ENCODE measurements around the gene LRIT1.
"Not testable (repeated sequence)": the region's sequence is repeated elsewhere in the genome, so short reads cannot be mapped to it uniquely, and the experiment has no call there.

DNA sequence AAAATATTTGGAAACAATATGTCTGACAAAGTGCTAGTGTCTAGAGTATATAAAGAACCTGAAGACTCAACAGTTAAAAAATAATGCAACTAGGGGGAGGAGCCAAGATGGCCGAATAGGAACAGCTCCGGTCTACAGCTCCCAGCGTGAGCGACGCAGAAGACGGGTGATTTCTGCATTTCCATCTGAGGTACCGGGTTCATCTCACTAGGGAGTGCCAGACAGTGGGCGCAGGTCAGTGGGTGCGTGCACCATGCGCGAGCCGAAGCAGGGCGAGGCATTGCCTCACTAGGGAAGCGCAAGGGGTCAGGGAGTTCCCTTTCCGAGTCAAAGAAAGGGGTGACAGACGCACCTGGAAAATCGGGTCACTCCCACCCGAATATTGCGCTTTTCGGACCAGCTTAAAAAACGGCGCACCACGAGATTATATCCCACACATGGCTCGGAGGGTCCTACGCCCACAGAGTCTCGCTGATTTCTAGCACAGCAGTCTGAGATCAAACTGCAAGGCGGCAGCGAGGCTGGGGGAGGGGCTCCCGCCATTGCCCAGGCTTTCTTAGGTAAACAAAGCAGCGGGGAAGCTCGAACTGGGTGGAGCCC is 38.6 kb upstream of the LRIT1 start:
- TF ChIP-seq, protein P1, sequence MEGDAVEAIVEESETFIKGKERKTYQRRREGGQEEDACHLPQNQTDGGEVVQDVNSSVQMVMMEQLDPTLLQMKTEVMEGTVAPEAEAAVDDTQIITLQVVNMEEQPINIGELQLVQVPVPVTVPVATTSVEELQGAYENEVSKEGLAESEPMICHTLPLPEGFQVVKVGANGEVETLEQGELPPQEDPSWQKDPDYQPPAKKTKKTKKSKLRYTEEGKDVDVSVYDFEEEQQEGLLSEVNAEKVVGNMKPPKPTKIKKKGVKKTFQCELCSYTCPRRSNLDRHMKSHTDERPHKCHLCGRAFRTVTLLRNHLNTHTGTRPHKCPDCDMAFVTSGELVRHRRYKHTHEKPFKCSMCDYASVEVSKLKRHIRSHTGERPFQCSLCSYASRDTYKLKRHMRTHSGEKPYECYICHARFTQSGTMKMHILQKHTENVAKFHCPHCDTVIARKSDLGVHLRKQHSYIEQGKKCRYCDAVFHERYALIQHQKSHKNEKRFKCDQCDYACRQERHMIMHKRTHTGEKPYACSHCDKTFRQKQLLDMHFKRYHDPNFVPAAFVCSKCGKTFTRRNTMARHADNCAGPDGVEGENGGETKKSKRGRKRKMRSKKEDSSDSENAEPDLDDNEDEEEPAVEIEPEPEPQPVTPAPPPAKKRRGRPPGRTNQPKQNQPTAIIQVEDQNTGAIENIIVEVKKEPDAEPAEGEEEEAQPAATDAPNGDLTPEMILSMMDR (conservative IDR thresholded peaks at IDR 0.05) = not testable (repeated sequence)
- not testable (repeated sequence) for TF ChIP-seq EZH2 (IDR thresholded peaks at IDR 0.05; ENCODE audit: low read depth)

Data from PC-9 (cell line).